Testis (tissue), 3 donors: Measurements from ENCODE around the gene OSTF1. TPM values are rescaled to one million over a fixed set of nuclear protein-coding genes. Genes with fewer than 3 reads are reported as not detected.

ENCODE experiments used
- DNase-seq: peaks from one replicate; pipeline ENCODE4 v3.0.0-alpha.2; 2019
- H3K27ac ChIP-seq, 2 donors: fragments of 200-600 bp; sonication (generic); one replicate each; pipeline ENCODE4 v1.5.1; 2019
- H3K27me3 ChIP-seq: fragments of 200-600 bp; sonication (generic); one replicate; pipeline ENCODE4 v1.5.1; 2019
- H3K36me3 ChIP-seq: fragments of 200-600 bp; sonication (generic); one replicate; pipeline ENCODE4 v1.5.1; 2017; ENCODE audit warnings: low read depth; ENCODE audit errors: missing control alignments
- H3K4me1 ChIP-seq: fragments of 200-600 bp; sonication (generic); one replicate; pipeline ENCODE4 v1.5.1; 2019
- H3K4me3 ChIP-seq, 2 donors: fragments of 200-600 bp; sonication (generic); one replicate each; pipeline ENCODE4 v1.5.1; 2017 to 2019
- H3K9me3 ChIP-seq: fragments of 200-600 bp; sonication (generic); one replicate; pipeline ENCODE4 v1.5.1; 2017
- POLR2A ChIP-seq: fragments of 450-650 bp; IDR thresholded peaks from one replicate; pipeline ENCODE4 v1.6.1; 2017; ENCODE audit warnings: antibody characterized with exemption, mild to moderate bottlenecking, moderate library complexity
- WGBS, 2 donors: methylation state at CpG; one replicate each; pipeline ENCODE4 v1.1.5; 2018; 5-methylcytosine and 5-hydroxymethylcytosine counted together
- intact Hi-C: fragments of 100-400 bp; cut with DNase I; formaldehyde crosslinking; loops from one replicate; pipeline ENCODE4 v1.15.1; 2023; ENCODE audit warnings: low total_unique reads
- polyA plus RNA-seq: library from polyadenylated mRNA; stranded (reverse); fragments of 350-450 nt; fragmentation: Illumina TruSeq; extraction: RNeasy Lipid Tissue Mini Kit (QIAGEN cat#74804); gene quantifications from one replicate; pipeline ENCODE4 v1.2.3, GENCODE V29; 2014; ENCODE audit warnings: low read depth, low replicate concordance; ENCODE audit not compliant: insufficient read depth
- total RNA-seq, 2 donors: library from RNA; depleted of rRNA; stranded (reverse); fragments of >200 nt; gene quantifications; one replicate each; pipeline ENCODE4 v1.2.3, GENCODE V29; 2016
- TF ChIP-seq, protein P1 (sequence below), 3 experiments: fragments of 450-650 bp in 2 of 3; fragments of 200-600 bp in 1 of 3; sonication (generic) in 1 of 3; IDR thresholded peaks; one replicate each; pipeline ENCODE4 v1.5.1; 2016 to 2019; ENCODE audit warnings: antibody characterized with exemption in 3 of 3, mild to moderate bottlenecking in 2 of 3, moderate library complexity in 1 of 3

The OSTF1 gene
- total and polyA plus RNA-seq, 3 donors from 2014 or later, result 25.2 to 34.2 (median 25.6) TPM

DNA sequence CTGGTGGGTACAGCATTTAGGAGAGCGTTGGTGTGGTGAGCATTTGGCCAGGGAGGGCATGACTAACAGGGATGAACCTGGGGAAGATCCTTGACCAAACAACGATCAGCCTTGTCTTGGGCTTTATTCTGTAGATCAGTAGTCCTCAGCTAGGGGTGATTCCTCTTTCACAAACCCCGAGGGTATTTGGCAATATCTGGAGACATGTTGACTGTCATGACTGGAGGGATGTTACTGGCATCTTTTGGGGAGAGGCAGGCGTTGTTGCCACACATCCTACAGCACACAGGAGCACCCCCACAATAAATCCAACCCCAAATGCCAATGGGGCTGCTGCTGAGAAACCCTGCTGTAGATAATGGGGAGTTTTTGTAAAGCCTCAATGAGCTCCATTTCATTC lies 43.9 kb downstream of the OSTF1 start:
- no peaks in the 10 kb centered on the region for H3K27me3 ChIP-seq
- intact Hi-C loops, result no loop called here
- no peaks in the 10 kb centered on the region for H3K36me3 ChIP-seq
- no peak overlapping the region for H3K4me3 ChIP-seq
- DNase-seq, result no peak
- no peak for TF ChIP-seq POLR2A
- TF ChIP-seq, protein P1, sequence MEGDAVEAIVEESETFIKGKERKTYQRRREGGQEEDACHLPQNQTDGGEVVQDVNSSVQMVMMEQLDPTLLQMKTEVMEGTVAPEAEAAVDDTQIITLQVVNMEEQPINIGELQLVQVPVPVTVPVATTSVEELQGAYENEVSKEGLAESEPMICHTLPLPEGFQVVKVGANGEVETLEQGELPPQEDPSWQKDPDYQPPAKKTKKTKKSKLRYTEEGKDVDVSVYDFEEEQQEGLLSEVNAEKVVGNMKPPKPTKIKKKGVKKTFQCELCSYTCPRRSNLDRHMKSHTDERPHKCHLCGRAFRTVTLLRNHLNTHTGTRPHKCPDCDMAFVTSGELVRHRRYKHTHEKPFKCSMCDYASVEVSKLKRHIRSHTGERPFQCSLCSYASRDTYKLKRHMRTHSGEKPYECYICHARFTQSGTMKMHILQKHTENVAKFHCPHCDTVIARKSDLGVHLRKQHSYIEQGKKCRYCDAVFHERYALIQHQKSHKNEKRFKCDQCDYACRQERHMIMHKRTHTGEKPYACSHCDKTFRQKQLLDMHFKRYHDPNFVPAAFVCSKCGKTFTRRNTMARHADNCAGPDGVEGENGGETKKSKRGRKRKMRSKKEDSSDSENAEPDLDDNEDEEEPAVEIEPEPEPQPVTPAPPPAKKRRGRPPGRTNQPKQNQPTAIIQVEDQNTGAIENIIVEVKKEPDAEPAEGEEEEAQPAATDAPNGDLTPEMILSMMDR (IDR thresholded peaks at IDR 0.05), result no peak
- H3K27ac ChIP-seq, result no peak overlapping the region
- 86 to 89% methylated on average over 4 of the region's 4 CpGs for WGBS, 2 donors
- H3K4me1 ChIP-seq, result no peaks in the 10 kb centered on the region
- H3K9me3 ChIP-seq, result no peaks in the 10 kb centered on the region

GRCh38 chr9:75133396-75133795 lies 45.1 kb downstream of the OSTF1 start:
- H3K36me3 ChIP-seq, result no peaks in the 10 kb centered on the region
- intact Hi-C loops, result no loop called here
- no peak for DNase-seq
- no peak overlapping the region for H3K4me3 ChIP-seq
- no peaks in the 10 kb centered on the region for H3K27me3 ChIP-seq
- H3K4me1 ChIP-seq, result no peaks in the 10 kb centered on the region
- no peaks in the 10 kb centered on the region for H3K9me3 ChIP-seq
- WGBS, 2 donors, result 91 to 92% methylated on average over 3 of the region's 3 CpGs
- TF ChIP-seq, protein P1 (IDR thresholded peaks at IDR 0.05), result no peak
- TF ChIP-seq POLR2A, result no peak
- no peak overlapping the region for H3K27ac ChIP-seq

- Histone ChIP-seq H3K27me3 (no peaks in the 10 kb centered on the region), H3K27ac (no peak overlapping the region), H3K4me3 (no peak overlapping the region), H3K9me3 (no peaks in the 10 kb centered on the region), H3K4me1 (no peaks in the 10 kb centered on the region), H3K36me3 (no peaks in the 10 kb centered on the region)
- 93 to 98% methylated on average over 2 of the region's 2 CpGs for WGBS, 2 donors
- intact Hi-C loops, result no loop called here
- no peak for DNase-seq
- TF ChIP-seq, protein P1 (IDR thresholded peaks at IDR 0.05), result no peak
- no peak for TF ChIP-seq POLR2A
These were observed 46.2 kb downstream of the OSTF1 start for GRCh38 chr9:75134495-75134894.

GRCh38 chr9:75138260-75139040 lies 50.1 kb downstream of the OSTF1 start:
- no peak for TF ChIP-seq POLR2A
- TF ChIP-seq, protein P1 (IDR thresholded peaks at IDR 0.05), result no peak
- no peak for DNase-seq
- Histone ChIP-seq H3K4me1 (no peaks in the 10 kb centered on the region), H3K27me3 (no peaks in the 10 kb centered on the region), H3K27ac (no peak overlapping the region), H3K9me3 (no peaks in the 10 kb centered on the region), H3K4me3 (no peak overlapping the region), H3K36me3 (no peaks in the 10 kb centered on the region)
- intact Hi-C loops, result no loop called here
- 79 to 96% methylated on average over 1 of the region's 1 CpG for WGBS, 2 donors

GRCh38 chr9:75139201-75139600 lies 50.9 kb downstream of the OSTF1 start:
- 78 to 82% methylated on average over 7 of the region's 7 CpGs for WGBS, 2 donors
- no peaks in the 10 kb centered on the region for H3K4me1 ChIP-seq
- TF ChIP-seq, protein P1 (IDR thresholded peaks at IDR 0.05), result no peak
- TF ChIP-seq POLR2A, result no peak
- H3K9me3 ChIP-seq, result no peaks in the 10 kb centered on the region
- no peak for DNase-seq
- H3K27me3 ChIP-seq, result no peaks in the 10 kb centered on the region
- no peak overlapping the region for H3K27ac ChIP-seq
- no peaks in the 10 kb centered on the region for H3K36me3 ChIP-seq
- intact Hi-C loops, result no loop called here
- no peak overlapping the region for H3K4me3 ChIP-seq
